Astrocyte (in vitro differentiated cells and primary cell): ENCODE results near the gene COL15A1.
"Not testable (repeated sequence)": the region's sequence is repeated elsewhere in the genome, so short reads cannot be mapped to it uniquely, and the experiment has no call there.

Experiments
- EZH2 ChIP-seq: IDR thresholded peaks from 2 replicates; pipeline ENCODE4 v1.6.1; 2012; ENCODE audit warnings: mild to moderate bottlenecking, low read length, inconsistent platforms; ENCODE audit not compliant: insufficient read depth
- TF ChIP-seq, protein P1 (sequence below): IDR thresholded peaks from 2 replicates; pipeline ENCODE4 v1.5.1; 2011; ENCODE audit warnings: low read depth, mild to moderate bottlenecking, inconsistent platforms, low read length, moderate library complexity; ENCODE audit not compliant: insufficient read depth

DNA sequence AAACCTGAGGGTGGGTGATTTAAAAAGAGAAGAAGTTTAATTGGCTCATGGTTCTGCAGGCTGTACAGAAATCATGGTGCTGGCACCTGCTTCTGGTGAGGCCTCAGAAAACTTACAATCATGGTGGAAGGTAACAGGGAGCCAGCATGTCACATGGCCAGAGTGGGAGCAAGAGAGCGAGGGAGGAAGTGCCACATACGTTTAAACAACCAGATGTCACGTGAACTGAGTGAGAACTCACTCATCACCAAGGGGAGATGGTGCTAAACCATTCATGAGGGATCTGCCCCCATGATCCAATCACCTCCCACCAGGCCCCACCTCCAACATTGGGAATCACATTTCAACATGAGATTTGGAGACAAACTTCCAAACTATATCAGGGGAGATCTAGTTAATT, 41.9 kb upstream of the COL15A1 start:
- TF ChIP-seq, protein P1, sequence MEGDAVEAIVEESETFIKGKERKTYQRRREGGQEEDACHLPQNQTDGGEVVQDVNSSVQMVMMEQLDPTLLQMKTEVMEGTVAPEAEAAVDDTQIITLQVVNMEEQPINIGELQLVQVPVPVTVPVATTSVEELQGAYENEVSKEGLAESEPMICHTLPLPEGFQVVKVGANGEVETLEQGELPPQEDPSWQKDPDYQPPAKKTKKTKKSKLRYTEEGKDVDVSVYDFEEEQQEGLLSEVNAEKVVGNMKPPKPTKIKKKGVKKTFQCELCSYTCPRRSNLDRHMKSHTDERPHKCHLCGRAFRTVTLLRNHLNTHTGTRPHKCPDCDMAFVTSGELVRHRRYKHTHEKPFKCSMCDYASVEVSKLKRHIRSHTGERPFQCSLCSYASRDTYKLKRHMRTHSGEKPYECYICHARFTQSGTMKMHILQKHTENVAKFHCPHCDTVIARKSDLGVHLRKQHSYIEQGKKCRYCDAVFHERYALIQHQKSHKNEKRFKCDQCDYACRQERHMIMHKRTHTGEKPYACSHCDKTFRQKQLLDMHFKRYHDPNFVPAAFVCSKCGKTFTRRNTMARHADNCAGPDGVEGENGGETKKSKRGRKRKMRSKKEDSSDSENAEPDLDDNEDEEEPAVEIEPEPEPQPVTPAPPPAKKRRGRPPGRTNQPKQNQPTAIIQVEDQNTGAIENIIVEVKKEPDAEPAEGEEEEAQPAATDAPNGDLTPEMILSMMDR, result not testable (repeated sequence)
- TF ChIP-seq EZH2, result not testable (repeated sequence)
